HG03460 (cell line): ENCODE measurements around the gene PRCD.
"Not testable (repeated sequence)": the region's sequence is repeated elsewhere in the genome, so short reads cannot be mapped to it uniquely, and the experiment has no call there.

Source experiments
- ATAC-seq: cut with Tn5 transposase; IDR thresholded peaks from one replicate; pipeline ENCODE4 v1.9.1; 2021; ENCODE audit not compliant: unreplicated experiment

The PRCD gene

DNA sequence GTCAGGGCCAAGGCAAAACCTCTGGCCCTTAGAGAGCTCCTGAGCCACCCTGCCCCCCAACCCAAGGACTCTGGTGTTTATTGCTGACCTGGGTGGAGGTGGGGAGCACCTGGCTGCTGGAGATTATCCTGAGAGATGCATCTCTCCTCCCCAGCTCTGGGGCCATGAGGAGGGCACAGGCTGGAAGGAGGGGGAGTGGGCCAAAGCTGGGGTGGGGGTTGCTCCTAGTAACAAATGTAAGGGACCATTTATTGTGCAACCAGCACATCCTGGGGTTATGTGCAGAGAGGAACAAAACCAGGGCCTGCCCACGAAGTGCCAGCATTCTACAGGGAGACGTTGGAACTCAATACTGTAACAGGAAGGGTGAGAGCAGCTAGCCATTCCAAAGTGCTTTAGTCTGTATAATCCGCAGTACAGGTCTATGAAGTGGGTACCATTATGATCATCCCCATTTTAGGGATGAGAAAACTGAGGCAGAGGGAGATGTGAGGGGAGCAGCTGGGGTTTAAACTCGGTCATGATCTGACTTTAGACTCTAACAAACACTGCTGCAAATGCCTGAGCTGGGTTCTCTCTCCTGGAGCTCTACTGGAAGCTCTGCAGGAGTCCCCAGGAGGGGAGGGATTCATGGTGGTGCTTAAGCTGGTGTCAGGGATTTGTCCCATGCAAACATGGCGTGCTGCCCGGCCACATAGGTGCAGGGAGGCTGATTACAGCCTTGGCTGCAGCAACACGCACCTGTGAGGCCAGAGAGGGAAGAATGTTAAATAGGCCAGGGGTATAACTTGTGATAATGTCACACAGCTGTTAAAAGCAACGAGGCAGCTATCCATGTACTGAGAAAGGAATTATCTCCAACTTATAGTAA, 37.3 kb upstream of the PRCD start:
- no peak for ATAC-seq

DNA sequence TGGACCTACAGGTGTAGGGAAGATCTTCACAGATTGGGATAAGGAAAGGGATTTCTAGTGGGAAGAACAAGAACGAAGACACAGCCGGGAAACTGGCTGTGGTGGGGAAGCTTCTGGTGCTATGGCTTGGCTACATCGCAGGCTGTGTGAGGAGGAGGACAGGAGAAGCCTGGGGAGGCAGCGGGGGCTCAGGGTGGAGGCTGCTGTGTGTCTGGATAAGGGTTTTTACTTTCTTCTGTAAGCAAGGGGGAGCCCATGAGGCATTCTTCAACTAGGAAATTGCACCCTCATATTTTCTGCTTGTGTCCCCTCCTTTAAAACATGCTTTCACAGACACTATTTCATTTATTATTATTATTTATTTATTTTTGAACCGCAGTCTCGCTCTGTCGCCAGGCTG, 35.7 kb upstream of the PRCD start:
- ATAC-seq = no peak

DNA sequence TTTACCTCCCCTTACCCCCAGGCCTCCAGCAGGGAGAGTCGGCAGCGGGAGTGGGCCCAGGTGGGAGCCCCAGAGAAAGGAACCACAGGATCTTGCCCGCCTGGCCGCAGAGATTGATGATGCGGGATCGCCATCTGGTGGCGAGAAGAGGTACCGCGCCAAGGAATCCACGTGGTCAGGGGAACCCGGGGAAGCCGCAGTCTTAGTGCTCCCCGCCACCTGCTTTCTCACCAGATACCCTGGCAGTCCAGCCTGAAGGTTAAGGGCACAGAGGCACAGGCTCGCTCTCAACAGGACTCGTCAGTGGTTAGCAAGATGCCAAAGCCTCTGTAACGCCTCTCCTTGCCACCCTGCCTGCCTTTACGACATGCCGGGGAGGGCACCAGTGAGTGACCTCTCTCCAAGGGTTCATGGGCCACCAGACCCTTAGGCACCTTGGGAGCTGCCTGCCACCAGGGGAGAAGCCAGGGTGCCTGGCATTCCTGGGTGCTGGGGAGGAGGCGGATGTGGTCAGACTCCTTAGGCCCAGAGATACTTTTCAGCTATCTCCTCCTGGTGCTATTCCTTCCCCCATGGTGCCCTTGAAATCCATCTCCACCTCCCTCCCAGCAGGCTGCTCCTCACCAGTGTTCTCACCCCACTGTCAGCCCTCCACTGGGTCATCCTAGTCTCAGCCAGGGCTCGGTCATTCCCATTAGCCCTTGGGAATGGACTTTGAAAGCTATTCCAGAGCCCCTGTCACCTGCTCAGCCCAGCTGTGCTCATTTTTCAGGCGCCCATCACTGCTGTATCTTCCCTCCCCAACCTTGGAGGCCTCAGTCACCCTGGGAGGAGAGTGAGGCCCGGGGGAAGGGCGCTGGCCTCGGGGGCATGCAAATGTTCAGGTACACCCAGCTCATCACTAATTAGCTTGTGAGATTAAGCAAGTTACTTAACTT, 33.2 kb upstream of the PRCD start:
- no peak for ATAC-seq

DNA sequence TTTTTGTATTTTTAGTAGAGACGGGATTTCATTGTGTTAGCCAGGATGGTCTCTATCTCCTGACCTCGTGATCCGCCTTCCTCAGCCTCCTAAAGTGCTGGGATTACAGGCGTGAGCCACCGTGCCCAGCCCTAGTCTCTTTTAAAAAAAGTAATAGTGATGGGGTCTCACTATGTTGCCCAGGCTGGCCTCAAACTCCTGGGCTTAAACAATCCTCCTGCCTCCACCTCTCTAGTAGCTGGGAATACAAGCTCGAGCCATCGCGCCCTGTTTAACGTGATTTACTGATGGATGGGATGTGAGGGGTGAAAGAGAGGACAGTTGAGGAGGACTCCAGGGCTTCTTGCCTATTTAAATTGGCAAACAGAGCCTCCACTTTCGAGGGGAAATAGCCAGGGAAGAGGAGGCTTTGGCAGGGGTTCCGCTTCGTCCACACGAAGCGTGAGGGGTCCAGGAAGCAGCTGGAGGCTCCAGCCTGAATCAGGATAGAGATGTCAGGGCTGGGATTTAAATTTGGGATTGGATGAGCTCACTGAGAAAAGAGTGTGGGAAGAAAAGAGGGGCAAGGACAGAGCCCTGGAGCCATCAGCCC, 31.3 kb upstream of the PRCD start:
- ATAC-seq = not testable (repeated sequence)

DNA sequence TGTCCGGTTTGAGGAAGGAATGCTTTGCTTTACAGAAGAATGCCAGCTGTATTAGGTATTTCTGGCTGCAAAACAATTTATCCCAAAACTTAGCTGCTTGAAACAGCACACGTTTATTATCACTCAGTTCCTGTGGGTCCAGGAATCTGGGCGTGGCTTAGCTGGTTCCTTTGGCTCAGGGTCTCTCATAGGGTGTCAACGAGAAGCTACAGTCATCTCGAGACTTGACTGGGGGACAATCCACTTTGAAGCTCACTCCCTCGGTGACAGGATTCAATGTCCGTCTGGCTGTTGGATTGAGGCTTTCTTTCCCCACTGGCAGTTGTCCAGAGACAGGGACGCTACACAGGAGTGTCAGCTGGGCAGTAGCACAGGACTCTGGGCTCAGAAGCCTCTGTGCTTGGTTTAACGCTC, 29.0 kb upstream of the PRCD start:
- no peak for ATAC-seq

DNA sequence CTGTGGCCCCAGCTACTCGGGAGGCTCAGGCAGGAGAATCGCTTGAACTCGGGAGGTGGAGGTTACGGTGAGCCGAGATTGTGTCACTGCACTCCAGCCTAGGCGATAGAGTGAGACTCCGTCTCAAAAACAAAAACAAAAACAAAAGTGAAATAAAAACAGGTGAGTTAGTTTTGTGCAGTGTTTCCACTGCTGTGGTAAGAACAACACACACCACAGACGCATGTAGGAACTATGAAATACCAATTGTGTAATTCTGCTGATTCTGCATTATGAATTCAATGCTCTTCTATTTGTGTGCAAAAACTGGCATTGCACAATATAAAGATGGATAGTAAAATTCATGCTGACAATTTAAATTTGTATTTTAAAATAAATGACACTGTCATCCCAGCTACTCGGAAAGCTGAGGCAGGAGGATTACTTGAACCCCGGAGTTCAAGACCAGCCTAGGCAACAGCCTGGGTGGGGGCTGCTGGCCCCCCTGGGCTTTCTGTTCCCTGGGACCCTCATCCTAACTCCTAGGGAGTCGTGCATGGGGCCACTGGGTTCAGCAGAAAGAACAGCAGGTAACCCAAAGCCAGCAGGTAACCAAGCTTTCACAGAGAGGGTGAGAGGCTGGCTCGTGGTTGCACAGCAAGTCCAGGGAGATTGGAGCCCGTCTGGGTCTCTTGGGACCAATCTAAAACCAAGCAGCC, 28.0 kb upstream of the PRCD start:
- no peak for ATAC-seq

DNA sequence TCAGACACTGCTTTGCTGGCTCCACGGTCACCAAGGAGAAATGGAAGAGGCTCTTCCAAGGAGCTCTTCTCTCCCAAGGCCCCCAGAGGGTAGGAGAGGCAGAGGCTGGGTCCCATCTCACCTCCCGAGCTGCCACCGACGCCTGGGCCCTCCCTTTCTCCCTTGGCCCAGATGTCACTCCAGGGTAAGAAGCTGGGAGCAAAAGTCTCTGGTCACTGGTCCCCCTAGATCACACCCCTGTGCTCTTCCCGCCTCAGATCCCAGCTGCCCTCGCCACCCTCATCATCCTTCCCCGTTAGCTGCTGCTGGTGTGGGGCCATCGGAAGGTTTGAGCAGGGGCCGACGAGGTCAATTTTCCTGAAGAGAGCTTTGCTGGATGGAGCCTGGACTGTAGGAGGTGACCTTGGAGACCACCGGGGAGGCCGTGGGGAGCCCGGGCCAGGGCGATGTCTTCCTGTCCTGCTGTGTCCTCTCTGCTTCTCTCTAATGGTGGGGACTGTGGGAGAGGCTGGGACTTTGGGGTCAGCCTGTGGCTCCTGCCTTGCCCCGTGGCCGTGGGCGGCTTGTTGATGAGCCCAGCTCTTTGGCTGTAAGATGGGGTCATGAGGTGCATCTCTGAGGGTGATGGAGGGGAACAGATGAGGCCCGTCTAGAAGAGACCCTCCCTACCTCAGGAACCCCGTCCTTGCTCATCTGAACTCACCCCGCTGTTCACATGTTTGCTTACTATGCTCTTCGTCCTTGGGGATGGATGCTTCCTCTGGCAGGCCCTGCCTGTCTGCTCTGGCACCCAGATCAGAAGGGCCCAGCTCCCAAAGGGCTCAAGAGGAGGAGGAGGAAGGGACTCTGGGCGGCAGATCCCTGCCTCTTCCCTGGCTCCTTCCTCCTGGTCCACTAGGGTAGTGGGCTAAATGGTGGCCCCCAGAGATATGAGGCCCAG, 27.2 kb upstream of the PRCD start:
- ATAC-seq = no peak

DNA sequence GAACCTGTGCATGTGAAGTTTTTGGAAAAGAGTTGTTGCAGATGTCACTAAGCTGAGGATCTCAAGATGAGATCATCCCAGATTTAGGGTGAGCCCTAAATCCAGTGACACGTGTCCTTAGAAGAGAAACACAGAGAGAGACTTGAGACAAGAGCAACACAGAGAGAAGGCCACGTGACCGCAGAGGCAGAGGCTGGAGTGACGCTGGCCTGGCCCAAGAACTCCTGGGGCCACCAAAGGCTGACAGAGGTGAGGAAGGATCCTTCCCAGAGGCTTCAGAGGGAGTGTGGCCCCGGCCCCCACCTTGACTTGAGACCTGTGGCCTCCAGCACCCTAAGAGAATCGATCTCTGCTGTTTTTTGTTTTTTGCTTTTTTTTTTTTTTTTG, 26.5 kb upstream of the PRCD start:
- no peak for ATAC-seq

DNA sequence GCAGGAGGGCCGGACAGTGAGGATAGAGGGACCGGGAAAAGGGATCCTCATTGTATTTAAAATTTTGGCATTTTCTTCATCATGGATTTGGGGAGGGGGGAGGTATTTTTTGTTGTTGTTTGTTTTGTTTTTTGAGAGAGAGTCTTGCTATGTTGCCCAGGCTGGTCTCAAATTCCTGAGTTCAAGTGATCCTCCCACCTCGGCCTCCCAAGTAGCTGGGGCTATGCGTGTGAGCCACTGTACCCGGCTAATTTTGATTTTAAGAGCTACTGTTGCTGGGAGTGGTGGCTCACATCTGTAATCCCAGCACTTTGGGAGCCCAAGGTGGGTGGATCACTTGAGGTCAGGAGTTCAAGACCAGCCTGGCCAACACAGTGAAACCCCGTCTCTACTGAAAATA, 25.5 kb upstream of the PRCD start:
- ATAC-seq = not testable (repeated sequence)

DNA sequence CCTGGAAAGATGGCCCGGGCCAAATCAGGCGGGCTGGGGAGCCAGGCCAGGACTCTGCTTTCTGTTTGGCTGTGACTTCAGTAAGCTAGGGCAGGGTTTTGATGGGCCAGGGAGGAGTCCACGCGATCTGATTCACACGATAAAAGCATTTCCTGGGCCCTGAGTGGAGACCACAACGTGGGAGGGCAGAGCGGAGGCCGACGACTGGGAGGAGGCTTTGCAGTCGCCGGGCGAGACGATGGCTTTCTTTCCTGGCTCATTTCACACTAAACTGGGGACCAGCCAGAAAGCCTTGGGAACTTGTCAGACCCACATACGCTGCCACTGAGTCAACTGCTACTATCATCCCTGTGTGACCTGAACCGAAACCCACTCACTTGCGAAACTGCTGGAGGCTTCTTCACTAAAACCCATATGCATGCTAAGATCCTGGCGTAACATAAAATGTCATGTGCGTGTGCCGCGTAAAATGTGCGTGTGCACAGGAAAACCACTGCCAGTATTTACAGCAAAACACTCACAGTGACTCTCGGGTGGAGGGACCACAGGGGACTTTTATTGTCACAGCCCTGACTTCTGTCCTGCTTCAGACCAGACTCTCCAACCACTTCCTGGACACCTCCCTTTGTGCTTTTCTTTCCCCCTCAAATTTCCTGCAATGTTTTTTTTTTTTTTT, 24.4 kb upstream of the PRCD start:
- ATAC-seq = peak; percentile 62

DNA sequence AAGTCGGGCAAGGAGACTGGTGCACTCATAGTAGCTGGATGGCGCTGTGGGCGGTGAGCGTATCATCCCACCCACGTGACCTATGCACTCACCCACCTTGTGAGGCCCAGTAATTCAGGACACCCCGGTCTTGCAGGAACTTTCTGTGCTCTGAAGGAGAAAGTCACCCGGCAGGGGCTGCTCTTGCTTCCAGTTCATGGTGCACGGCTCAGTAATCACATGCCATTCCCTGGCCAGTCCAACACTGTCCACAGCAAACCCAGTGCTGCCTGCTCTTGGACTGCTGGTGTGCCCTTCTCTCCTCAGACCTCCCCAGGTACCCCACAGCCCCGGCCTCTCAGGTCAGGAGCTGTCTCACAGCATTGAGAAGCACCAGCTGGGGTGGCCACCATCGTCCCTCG, 22.2 kb upstream of the PRCD start:
- ATAC-seq = no peak

DNA sequence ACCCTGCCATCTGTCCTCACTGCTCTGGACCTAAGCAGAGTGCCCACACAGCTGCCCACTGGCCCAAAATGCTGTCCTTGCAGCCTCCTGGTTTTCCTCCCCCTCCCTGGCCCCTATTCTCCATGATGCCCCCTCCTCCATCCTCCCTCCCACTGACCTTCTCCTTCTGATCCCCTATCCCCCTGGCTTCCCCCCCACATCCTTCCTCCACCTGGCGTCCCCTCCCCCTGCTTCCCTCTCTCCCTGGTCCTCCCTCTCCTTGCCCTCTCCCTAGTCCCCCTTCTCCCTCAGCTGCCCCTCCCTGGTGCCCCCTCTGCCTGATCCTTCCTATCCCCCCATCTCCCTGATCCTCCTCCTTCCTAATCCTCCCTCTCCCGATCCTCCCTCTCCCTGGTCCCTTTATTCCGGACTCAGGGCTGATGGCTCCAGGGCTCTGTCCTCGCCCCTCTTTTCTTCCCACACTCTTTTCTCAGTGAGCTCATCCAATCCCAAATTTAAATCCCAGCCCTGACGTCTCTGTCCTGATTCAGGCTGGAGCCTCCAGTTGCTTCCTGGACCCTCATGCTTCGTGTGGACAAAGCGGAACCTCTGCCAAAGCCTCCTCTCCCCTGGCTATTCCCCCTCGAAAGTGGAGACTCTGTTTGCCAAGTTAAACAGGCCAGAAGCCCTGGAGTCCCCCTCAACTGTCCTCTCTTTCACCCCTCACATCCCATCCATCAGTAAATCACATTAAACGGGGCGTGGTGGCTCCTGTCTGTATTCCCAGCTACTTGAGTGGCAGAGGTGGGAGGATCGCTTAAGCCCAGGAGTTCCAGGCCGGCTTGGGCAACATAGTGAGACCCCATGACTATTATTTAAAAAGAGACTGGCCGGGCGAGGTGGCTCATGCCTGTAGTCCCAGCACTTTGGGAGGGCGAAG, 20.5 kb upstream of the PRCD start:
- ATAC-seq = no peak

DNA sequence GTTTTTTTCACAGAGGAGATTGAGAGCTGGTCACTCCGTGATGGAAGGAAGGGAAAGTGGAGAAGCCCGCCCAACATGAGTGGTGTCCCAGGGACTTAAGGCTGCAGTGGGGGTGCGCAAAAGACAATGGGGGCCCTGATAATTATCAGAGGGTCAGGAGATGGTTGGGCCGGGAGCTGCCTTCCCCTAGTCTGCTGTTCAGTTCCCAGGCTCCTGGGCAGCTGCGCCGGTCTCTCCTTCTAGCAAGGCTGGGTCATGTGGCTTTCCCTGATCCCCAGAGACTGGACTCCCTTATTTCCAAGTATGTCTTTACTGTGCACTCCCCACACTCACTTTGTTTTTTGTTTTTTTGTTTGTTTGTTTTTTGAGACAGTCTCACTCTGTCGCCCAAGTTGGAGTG, 18.6 kb upstream of the PRCD start:
- no peak for ATAC-seq

DNA sequence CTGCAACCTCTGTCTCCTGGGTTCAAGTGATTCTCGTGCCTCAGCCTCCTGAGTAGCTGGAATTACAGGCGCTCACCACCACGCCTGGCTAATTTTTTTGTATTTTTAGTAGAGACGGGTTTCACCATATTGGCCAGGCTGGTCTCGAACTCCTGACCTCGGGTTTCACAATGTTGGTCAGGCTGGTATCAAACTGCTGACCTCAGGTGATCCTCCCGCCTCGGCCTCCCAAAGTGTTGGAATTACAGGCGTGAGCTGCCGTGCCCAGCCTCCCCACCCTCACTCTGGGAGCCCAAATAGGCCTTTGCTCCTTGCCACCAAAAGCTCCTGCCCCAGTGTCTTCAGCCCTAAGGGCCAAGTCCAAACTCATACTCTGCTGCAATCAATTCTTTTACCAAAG, 18.2 kb upstream of the PRCD start:
- ATAC-seq = not testable (repeated sequence)

DNA sequence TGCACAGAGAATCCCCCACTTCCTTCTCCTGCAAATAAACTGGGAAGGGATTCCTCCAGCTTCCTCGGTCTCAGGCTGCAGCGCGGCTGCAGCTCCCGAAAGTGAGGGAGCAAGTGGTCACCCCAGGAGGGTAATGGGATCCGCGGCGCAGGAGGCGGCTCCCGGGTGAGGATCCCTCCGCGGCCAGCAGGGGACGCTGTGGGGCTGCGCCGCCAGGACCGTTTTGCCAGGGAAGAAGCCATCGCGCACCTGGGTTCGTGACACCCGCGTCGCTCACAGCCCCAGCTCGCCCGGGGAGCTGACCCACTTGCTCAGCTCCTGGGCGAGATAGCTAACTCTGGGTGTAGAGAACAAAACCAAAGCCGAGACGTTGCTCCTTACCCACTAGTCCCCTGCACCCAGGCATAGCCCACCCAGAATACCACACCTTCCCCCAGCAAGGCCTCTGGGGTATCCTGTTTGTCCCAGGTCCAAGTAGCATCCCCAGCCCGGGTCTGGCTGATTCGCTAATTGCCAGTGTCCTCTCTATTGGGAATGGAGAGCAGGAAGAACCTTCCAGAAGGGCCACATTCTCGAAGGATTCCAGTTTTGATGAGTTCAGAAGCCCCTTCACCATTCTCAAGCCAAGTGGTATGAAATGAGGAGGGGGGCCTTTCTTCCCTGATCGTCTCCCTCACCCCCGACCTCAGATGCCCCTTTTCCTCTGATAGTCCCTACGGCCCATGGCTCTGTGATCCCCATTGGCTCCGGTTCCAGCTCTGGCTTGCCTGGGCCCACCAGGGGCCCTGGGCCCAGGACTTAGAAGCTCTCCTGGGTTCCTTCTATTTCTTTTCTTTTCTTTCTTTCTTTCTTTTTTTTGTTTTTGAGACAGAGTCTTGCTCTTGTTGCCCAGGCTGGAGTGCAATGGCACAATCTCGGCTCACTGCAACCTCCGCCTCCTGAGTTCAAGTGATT, 16.5 kb upstream of the PRCD start:
- no peak for ATAC-seq

DNA sequence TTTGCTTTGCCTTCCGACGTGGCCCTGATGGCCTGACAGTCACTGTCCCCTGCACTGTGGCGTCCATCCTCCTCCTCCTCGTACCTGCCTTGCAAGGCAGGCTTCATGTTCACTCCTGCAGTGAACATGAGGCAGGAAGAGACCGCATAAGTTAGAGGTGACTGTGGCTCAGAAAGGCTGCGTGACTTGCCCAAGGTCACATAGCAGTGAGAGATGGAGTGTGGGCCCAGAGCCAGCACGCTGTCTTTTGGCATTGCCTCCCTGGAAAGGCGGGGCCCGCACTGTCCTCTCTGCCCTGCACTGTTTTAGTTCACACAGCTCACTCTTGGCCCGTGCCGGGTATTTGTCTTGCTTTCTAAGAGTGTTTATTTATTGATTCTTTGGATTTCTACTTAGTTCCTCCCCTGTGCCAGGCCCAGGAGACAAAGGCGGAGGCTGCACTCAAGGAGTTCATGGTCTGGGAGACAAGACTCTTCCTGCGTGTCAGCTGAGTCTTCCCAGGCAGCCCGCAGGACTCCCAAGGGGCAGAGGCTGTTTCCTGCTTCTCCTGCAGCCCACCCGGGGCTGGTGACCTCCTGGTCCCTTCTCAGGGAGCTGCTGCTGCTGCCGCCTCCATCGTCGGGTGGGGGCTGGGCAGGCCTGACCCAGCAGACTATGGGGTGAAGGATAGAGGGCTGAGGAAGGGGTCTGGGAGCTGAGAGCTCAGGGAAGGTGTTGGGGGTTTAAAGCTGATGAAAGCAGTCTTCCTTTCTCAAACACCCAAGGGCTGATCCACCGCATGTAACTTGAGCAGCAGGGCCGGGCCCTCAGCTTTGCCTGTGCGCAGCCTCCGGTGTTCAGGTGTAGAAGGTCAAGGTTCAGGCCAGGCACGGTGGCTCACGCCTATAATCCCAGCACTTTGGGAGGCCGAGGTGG, 15.0 kb upstream of the PRCD start:
- no peak for ATAC-seq
